D721Med (cell line): ENCODE results near the gene FBXO2.

Experiments
- DNase-seq: peaks from one replicate; pipeline ENCODE4 v3.0.0; 2011; ENCODE audit warnings: low spot score; ENCODE audit not compliant: insufficient read length
- FAIRE-seq: peaks from 2 replicates; lab custom pipeline; 2011; peaks lifted over from hg19 to GRCh38; lab: Jason Lieb, UNC
- TF ChIP-seq, protein P1 (sequence below): IDR thresholded peaks from 2 replicates; pipeline ENCODE4 v1.5.1; 2012; ENCODE audit warnings: mild to moderate bottlenecking, control low read depth; ENCODE audit not compliant: insufficient read depth; ENCODE audit errors: missing control alignments

The FBXO2 gene

DNA sequence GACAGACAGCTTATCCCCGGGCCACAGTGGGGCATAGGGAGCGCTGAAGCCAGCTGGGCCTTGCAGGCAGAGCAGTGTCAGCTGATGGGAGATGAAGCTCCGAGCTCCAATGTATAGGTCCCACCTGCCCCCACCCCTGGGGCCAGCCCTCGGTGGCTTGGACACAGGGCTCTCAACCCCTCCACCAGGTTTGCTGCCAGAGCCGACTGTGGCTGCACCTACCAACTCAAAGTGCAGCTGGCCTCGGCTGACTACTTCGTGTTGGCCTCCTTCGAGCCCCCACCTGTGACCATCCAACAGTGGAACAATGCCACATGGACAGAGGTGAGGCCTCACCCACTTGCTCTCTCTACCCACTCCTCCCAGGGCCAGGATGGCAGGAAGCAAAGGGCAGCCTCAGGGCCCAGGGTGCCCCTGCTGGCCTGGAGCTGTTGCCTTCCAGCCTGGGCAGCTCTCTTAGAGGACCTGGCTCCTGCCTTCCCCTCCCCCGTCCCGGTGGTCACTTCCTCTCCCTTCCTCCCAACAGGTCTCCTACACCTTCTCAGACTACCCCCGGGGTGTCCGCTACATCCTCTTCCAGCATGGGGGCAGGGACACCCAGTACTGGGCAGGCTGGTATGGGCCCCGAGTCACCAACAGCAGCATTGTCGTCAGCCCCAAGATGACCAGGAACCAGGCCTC is 19.0 kb upstream of the FBXO2 start:
- FAIRE-seq, result no peak
- TF ChIP-seq, protein P1, sequence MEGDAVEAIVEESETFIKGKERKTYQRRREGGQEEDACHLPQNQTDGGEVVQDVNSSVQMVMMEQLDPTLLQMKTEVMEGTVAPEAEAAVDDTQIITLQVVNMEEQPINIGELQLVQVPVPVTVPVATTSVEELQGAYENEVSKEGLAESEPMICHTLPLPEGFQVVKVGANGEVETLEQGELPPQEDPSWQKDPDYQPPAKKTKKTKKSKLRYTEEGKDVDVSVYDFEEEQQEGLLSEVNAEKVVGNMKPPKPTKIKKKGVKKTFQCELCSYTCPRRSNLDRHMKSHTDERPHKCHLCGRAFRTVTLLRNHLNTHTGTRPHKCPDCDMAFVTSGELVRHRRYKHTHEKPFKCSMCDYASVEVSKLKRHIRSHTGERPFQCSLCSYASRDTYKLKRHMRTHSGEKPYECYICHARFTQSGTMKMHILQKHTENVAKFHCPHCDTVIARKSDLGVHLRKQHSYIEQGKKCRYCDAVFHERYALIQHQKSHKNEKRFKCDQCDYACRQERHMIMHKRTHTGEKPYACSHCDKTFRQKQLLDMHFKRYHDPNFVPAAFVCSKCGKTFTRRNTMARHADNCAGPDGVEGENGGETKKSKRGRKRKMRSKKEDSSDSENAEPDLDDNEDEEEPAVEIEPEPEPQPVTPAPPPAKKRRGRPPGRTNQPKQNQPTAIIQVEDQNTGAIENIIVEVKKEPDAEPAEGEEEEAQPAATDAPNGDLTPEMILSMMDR, result no peak

DNA sequence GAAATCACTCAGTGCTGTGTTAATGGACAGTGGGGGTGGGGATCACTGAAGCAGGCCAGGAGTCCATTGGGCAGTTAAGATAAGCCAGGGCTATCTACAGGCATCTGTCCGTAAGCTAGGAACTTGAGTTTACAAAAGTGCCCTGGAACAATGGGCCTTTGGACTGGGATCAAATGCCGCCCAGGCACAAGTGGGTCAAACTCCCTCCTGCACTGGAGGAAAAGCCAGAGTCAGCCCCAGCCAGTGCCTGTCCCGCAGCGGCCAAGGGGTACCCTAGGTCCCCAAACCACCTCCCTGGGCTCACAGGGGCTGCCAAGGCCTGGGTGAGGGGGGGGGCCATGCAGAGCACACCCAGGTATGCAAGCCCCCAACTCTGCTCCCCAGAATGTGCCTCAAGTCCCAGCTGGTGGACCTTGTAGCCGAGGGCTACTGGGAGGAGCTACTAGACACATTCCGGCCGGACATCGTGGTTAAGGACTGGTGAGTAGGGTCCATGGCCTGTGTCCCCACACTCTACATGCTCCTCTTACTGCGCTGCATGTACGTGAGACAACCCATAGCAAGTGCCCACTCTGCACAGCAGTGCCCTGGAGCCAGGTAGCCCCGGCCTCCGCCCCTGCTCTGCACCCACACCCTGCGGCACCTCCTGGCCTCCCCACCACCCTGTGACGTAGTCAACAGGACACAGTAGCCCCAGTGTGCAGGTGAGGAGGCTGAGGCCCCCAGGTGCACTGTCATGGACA is 17.5 kb upstream of the FBXO2 start:
- no peak for DNase-seq
- TF ChIP-seq, protein P1, result no peak
- FAIRE-seq, result no peak

More for the DNA sequence above, 19.0 kb upstream of the FBXO2 start:
- no peak for DNase-seq

DNA sequence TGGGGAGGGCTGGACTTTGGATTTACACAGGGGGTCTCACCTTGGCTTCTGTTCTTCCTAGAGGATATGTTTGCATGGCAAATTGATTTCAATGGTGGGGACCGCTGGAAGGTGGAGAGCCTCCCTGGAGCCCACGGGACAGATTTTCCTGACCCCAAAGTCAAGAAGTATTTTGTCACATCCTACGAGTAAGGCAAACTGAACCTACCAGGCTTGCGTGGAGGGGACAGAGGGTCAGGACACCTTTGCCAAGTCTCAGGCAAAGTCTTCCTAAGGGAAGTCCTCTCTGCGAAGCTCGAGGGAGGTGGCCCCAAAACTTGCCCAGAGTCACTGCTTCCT is 16.9 kb upstream of the FBXO2 start:
- TF ChIP-seq, protein P1, result no peak
- FAIRE-seq (no peak), DNase-seq (no peak)

DNA sequence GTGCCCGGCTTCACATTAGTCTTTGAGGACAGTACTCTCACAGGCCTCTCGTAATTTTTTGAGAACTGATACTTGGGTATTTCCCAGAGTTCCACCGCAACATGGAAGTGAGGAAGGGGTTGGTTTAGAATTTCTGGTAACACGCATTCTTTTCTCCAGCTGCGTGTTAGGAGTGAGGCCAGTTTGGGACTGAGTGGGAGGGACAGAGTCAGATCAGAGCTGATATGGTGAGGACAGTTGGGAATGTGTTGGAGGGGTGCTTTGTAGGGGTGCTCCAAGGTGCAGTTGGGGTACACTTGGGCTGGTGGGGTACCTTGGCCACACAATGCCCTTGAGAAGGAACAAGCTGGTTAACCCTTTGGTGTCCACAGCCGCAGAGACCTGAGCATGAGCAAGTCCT is 16.5 kb upstream of the FBXO2 start:
- no peak for FAIRE-seq
- DNase-seq, result no peak

DNA sequence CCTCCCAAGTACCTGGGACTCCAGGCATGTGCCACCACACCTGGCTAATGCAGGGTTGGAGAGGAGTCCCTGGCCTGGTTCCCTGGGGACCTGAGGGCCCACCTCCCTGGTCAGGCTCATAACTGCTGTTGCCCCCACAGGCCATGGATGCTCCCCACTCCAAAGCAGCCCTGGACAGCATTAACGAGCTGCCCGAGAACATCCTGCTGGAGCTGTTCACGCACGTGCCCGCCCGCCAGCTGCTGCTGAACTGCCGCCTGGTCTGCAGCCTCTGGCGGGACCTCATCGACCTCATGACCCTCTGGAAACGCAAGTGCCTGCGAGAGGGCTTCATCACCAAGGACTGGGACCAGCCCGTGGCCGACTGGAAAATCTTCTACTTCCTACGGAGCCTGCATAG is 14.3 kb upstream of the FBXO2 start:
- DNase-seq, result no peak
- FAIRE-seq, result no peak
- TF ChIP-seq, protein P1, result no peak

More for the DNA sequence above, 16.5 kb upstream of the FBXO2 start:
- TF ChIP-seq, protein P1, result no peak

DNA sequence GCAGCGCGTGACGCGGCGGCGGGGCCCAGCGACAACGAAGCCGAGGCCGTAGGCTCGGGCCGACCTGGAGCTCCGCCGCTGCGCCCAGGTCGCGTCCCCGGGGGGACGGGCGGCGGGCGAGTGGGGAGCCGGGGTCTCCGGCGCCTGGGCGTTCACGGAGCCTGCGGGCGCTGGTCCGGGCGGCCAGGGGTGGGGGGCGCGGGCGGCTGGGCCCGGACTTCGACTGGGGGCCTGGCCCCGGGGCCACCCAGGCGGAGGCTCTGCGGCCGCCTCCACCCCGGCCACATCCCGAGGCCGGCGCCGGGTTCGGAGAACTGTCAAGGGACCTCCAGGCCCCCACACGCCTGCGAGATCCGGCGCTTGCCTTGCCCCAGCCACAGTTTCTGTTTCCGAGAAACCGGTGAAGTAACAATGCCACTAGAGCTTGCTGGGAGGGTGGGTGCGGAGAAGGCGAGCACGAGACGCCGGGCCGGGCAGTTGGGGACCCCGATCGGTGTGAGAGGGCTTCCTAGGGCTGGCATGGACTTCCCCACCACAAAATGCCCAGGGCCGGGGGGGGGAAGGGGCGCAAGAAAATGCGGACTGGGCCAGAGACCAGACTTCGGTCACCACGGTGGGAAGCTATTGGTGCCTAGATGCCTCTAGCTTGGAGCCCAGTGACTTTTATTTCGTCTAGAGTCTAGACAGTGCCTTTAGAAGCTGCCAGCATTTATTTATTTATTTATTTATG is 10.3 kb upstream of the FBXO2 start:
- DNase-seq (no peak), FAIRE-seq (no peak)
- TF ChIP-seq, protein P1, result no peak
